HG03280 (cell line): ENCODE measurements around the gene GUCY2C.
"Not testable (repeated sequence)": the region's sequence is repeated elsewhere in the genome, so short reads cannot be mapped to it uniquely, and the experiment has no call there.

Experiments
- ATAC-seq: cut with Tn5 transposase; IDR thresholded peaks from one replicate; pipeline ENCODE4 v1.9.1; 2021; ENCODE audit warnings: mild to moderate bottlenecking, moderate library complexity; ENCODE audit not compliant: unreplicated experiment

GUCY2C gene

GRCh38 chr12:14696265-14696741, at the start of gene GUCY2C:
GUCY2C (minus strand) TSS chr12:14696599; CDS start chr12:14696448, 151 bp downstream.
- ATAC-seq: no peak

GRCh38 chr12:14743061-14743460, 46.7 kb upstream of the GUCY2C start:
- ATAC-seq: no peak

- ATAC-seq: no peak
Measured at GRCh38 chr12:14741942-14742341, 45.5 kb upstream of the GUCY2C start.

- no peak for ATAC-seq
Measured at GRCh38 chr12:14741153-14741552, 44.8 kb upstream of the GUCY2C start.

GRCh38 chr12:14736441-14736840, 40.0 kb upstream of the GUCY2C start:
- ATAC-seq: not testable (repeated sequence)

- ATAC-seq: no peak
Measured at GRCh38 chr12:14731821-14732220, 35.4 kb upstream of the GUCY2C start.

- ATAC-seq: no peak
Measured at GRCh38 chr12:14729586-14729985, 33.2 kb upstream of the GUCY2C start.

- ATAC-seq: no peak
Measured at GRCh38 chr12:14723763-14724162, 27.4 kb upstream of the GUCY2C start.

- ATAC-seq: peak; percentile 66
Measured at GRCh38 chr12:14716848-14717444, 20.5 kb upstream of the GUCY2C start.

- no peak for ATAC-seq
Measured at GRCh38 chr12:14714437-14714836, 18.0 kb upstream of the GUCY2C start.

GRCh38 chr12:14710632-14711320, 14.4 kb upstream of the GUCY2C start:
- ATAC-seq: no peak

- ATAC-seq: no peak
Measured at GRCh38 chr12:14701809-14702568, 5.6 kb upstream of the GUCY2C start.

- no peak for ATAC-seq
Measured at GRCh38 chr12:14700935-14701334, 4.5 kb upstream of the GUCY2C start.

GRCh38 chr12:14699923-14700322, 3.5 kb upstream of the GUCY2C start:
- no peak for ATAC-seq

- no peak for ATAC-seq
Measured at GRCh38 chr12:14698555-14698954, 2.2 kb upstream of the GUCY2C start.

GRCh38 chr12:14695715-14696141, 671 bp downstream of the GUCY2C start:
- ATAC-seq: no peak

- ATAC-seq: no peak
Measured at GRCh38 chr12:14694970-14695369, 1.4 kb downstream of the GUCY2C start.

- no peak for ATAC-seq
Measured at GRCh38 chr12:14694145-14694714, 2.2 kb downstream of the GUCY2C start.

GRCh38 chr12:14693116-14693515, 3.3 kb downstream of the GUCY2C start:
- ATAC-seq: no peak

GRCh38 chr12:14691560-14691959, 4.8 kb downstream of the GUCY2C start:
- no peak for ATAC-seq

GRCh38 chr12:14689996-14690395, 6.4 kb downstream of the GUCY2C start:
- no peak for ATAC-seq
